Measurements from ENCODE around the gene BZW2.

- TF ChIP-seq, protein P1, sequence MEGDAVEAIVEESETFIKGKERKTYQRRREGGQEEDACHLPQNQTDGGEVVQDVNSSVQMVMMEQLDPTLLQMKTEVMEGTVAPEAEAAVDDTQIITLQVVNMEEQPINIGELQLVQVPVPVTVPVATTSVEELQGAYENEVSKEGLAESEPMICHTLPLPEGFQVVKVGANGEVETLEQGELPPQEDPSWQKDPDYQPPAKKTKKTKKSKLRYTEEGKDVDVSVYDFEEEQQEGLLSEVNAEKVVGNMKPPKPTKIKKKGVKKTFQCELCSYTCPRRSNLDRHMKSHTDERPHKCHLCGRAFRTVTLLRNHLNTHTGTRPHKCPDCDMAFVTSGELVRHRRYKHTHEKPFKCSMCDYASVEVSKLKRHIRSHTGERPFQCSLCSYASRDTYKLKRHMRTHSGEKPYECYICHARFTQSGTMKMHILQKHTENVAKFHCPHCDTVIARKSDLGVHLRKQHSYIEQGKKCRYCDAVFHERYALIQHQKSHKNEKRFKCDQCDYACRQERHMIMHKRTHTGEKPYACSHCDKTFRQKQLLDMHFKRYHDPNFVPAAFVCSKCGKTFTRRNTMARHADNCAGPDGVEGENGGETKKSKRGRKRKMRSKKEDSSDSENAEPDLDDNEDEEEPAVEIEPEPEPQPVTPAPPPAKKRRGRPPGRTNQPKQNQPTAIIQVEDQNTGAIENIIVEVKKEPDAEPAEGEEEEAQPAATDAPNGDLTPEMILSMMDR (IDR thresholded peaks at IDR 0.05), result no peak
- no peak for TF ChIP-seq POLR2A (IDR thresholded peaks at IDR 0.05)
Measured at GRCh38 chr7:16637379-16637778, 8.6 kb upstream of the BZW2 start.

All from vagina (tissue), 2 donors.